Esophagus muscularis mucosa (tissue), 4 donors: ENCODE measurements around the gene ADORA2A. TPM values are rescaled to one million over a fixed set of nuclear protein-coding genes. Genes with fewer than 3 reads are reported as not detected.

ENCODE experiments used
- DNase-seq: peaks from one replicate; pipeline ENCODE4 v3.0.0-alpha.2; 2017; ENCODE audit errors: extremely low spot score
- H3K27ac ChIP-seq, 4 donors: fragments of 200-600 bp; sonication (generic); replicated peaks in 1 of 4; 1 replicate in 3 of 4; 2 replicates in 1 of 4; pipeline ENCODE4 v1.5.1; 2016 to 2019; ENCODE audit warnings: mild to moderate bottlenecking in 1 of 4
- H3K27me3 ChIP-seq, 4 donors: fragments of 200-600 bp; sonication (generic); one replicate each; pipeline versions ENCODE4 v1.5.1 to v1.6.0; 2016 to 2019
- H3K36me3 ChIP-seq, 4 donors: fragments of 200-600 bp; sonication (generic); one replicate each; pipeline ENCODE4 v1.5.1; 2016 to 2019
- H3K4me1 ChIP-seq, 4 donors: fragments of 200-600 bp; sonication (generic); one replicate each; pipeline ENCODE4 v1.5.1; 2016 to 2019
- H3K4me3 ChIP-seq, 4 donors: fragments of 200-600 bp; sonication (generic); 1 replicate in 2 of 4; 2 replicates in 2 of 4; pipeline ENCODE4 v1.5.1; 2016 to 2019; ENCODE audit warnings: mild to moderate bottlenecking in 4 of 4, moderate library complexity in 1 of 4
- H3K9me3 ChIP-seq, 4 donors: fragments of 200-600 bp; sonication (generic); 1 replicate in 3 of 4; 2 replicates in 1 of 4; pipeline ENCODE4 v1.5.1; 2016 to 2019
- EP300 ChIP-seq: sonication (generic); formaldehyde crosslinking; IDR thresholded peaks from one replicate; pipeline ENCODE4 v1.6.1; 2017; ENCODE audit warnings: antibody characterized with exemption
- POLR2A ChIP-seq: fragments of 450-650 bp; IDR thresholded peaks from one replicate; pipeline ENCODE4 v1.6.1; 2017; ENCODE audit warnings: antibody characterized with exemption, moderate library complexity, mild to moderate bottlenecking, low read depth
- POLR2AphosphoS5 ChIP-seq, 2 donors: sonication (generic); formaldehyde crosslinking; IDR thresholded peaks; one replicate each; pipeline ENCODE4 v1.6.1; 2017; ENCODE audit warnings: antibody characterized with exemption in 2 of 2
- whole genome bisulfite sequencing: methylation state at CpG from one replicate; pipeline ENCODE4 v1.1.5; 2018; 5-methylcytosine and 5-hydroxymethylcytosine counted together
- intact Hi-C: fragments of 100-400 bp; cut with DNase I; formaldehyde crosslinking; loops from one replicate; pipeline ENCODE4 v1.15.1; 2023
- total RNA-seq, 4 donors: library from RNA; depleted of rRNA; stranded (reverse); fragments of >200 nt; gene quantifications; one replicate each; pipeline versions ENCODE4 v1.1.0 to v1.2.1, GENCODE V29; 2016
- TF ChIP-seq, protein P1 (sequence below), 3 experiments: fragments of 200-600 bp in 2 of 3; fragments of 450-650 bp in 1 of 3; sonication (generic) in 2 of 3; IDR thresholded peaks; one replicate each; pipeline ENCODE4 v1.5.1; 2017 to 2019; ENCODE audit warnings: antibody characterized with exemption in 3 of 3, mild to moderate bottlenecking in 2 of 3, moderate library complexity in 1 of 3

ADORA2A gene
- total RNA-seq, 4 donors from 2014 or later = 3.3 to 7.5 (median 4.5) TPM

DNA sequence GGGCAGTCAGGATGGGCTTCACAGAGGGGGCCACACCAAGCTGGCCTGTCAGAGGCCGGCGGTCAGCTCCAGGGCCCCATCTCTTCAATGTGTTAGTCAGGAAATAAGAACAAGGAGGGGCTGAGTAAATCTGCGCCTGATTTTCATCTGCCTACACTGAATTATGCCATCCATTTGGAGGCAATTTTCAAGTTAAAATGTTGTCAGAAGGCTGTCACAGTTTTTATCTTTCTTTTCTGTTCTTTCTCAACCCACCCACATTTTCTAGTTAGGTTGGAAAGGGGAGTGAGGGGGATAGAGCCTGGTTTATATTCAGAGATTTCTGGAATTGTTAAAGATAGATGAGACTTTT lies 18.8 kb downstream of the ADORA2A start:
- intact Hi-C loops = no loop called here
- Histone ChIP-seq H3K4me1 (peaks cover 0 to 11% (median 0%) of the 10 kb centered on the region in 4 donors), H3K27me3 (no peaks in the 10 kb centered on the region), H3K9me3 (no peaks in the 10 kb centered on the region), H3K36me3 (peaks cover 0 to 10% (median 8%) of the 10 kb centered on the region in 4 donors), H3K4me3 (no peak overlapping the region), H3K27ac (no peak overlapping the region)
- WGBS = 96% methylated on average over 3 of the region's 3 CpGs
- no peak for TF ChIP-seq EP300
- TF ChIP-seq, protein P1, sequence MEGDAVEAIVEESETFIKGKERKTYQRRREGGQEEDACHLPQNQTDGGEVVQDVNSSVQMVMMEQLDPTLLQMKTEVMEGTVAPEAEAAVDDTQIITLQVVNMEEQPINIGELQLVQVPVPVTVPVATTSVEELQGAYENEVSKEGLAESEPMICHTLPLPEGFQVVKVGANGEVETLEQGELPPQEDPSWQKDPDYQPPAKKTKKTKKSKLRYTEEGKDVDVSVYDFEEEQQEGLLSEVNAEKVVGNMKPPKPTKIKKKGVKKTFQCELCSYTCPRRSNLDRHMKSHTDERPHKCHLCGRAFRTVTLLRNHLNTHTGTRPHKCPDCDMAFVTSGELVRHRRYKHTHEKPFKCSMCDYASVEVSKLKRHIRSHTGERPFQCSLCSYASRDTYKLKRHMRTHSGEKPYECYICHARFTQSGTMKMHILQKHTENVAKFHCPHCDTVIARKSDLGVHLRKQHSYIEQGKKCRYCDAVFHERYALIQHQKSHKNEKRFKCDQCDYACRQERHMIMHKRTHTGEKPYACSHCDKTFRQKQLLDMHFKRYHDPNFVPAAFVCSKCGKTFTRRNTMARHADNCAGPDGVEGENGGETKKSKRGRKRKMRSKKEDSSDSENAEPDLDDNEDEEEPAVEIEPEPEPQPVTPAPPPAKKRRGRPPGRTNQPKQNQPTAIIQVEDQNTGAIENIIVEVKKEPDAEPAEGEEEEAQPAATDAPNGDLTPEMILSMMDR (IDR thresholded peaks at IDR 0.05) = no peak
- TF ChIP-seq POLR2AphosphoS5 (IDR thresholded peaks at IDR 0.05) = no peak
- TF ChIP-seq POLR2A = no peak
- no peak for DNase-seq

GRCh38 chr22:24450610-24451009 lies 23.2 kb downstream of the ADORA2A start:
- WGBS = 63% methylated on average over 1 of the region's 1 CpG
- intact Hi-C loops = no loop called here
- H3K27me3 ChIP-seq = no peaks in the 10 kb centered on the region
- no peak for DNase-seq
- H3K4me3 ChIP-seq = no peak overlapping the region
- peaks cover 6 to 12% (median 8%) of the 10 kb centered on the region in 4 donors for H3K4me1 ChIP-seq
- no peak for TF ChIP-seq POLR2AphosphoS5 (IDR thresholded peaks at IDR 0.05)
- TF ChIP-seq EP300 = no peak
- TF ChIP-seq POLR2A = no peak
- TF ChIP-seq, protein P1 (IDR thresholded peaks at IDR 0.05) = no peak
- no peak overlapping the region for H3K27ac ChIP-seq
- H3K9me3 ChIP-seq = no peaks in the 10 kb centered on the region
- H3K36me3 ChIP-seq = no peaks in the 10 kb centered on the region

- Histone ChIP-seq H3K27me3 (no peaks in the 10 kb centered on the region), H3K36me3 (no peaks in the 10 kb centered on the region), H3K4me3 (no peak overlapping the region), H3K4me1 (peaks cover 12 to 17% (median 13%) of the 10 kb centered on the region in 4 donors), H3K27ac (no peak overlapping the region), H3K9me3 (no peaks in the 10 kb centered on the region)
- intact Hi-C loops = no loop called here
- no peak for DNase-seq
- TF ChIP-seq POLR2A = no peak
- TF ChIP-seq, protein P1 (IDR thresholded peaks at IDR 0.05) = no peak
Observed at GRCh38 chr22:24451162-24451561, 23.8 kb downstream of the ADORA2A start.

- Histone ChIP-seq H3K4me1 (peaks cover 12 to 18% (median 15%) of the 10 kb centered on the region in 4 donors), H3K4me3 (no peak overlapping the region), H3K27me3 (no peaks in the 10 kb centered on the region), H3K36me3 (no peaks in the 10 kb centered on the region), H3K9me3 (no peaks in the 10 kb centered on the region), H3K27ac (no peak overlapping the region)
- TF ChIP-seq, protein P1 (IDR thresholded peaks at IDR 0.05) = no peak
- no peak for TF ChIP-seq EP300
- TF ChIP-seq POLR2AphosphoS5 (IDR thresholded peaks at IDR 0.05) = no peak
- no peak for TF ChIP-seq POLR2A
- 100% methylated on average over 1 of the region's 1 CpG for WGBS
- no peak for DNase-seq
- intact Hi-C loops = no loop called here
Observed at GRCh38 chr22:24453853-24454252, 26.5 kb downstream of the ADORA2A start.

- peaks cover 12 to 21% (median 15%) of the 10 kb centered on the region in 4 donors for H3K4me1 ChIP-seq
- 75% methylated on average over 4 of the region's 4 CpGs for whole genome bisulfite sequencing
- no peaks in the 10 kb centered on the region for H3K9me3 ChIP-seq
- H3K4me3 ChIP-seq = no peak overlapping the region
- intact Hi-C loops = no loop called here
- no peak for DNase-seq
- H3K27me3 ChIP-seq = no peaks in the 10 kb centered on the region
- H3K36me3 ChIP-seq = no peaks in the 10 kb centered on the region
- no peak overlapping the region for H3K27ac ChIP-seq
- TF ChIP-seq, protein P1 (IDR thresholded peaks at IDR 0.05) = no peak
- no peak for TF ChIP-seq EP300
- TF ChIP-seq POLR2A = no peak
- no peak for TF ChIP-seq POLR2AphosphoS5 (IDR thresholded peaks at IDR 0.05)
Observed at GRCh38 chr22:24455039-24455438, 27.6 kb downstream of the ADORA2A start.
